Muscle layer of colon (tissue), 2 donors: ENCODE results near the gene MRC2.
"Not testable (repeated sequence)": the region's sequence is repeated elsewhere in the genome, so short reads cannot be mapped to it uniquely, and the experiment has no call there.

Source experiments
- H3K27ac ChIP-seq: one replicate; pipeline ENCODE4 v1.7.0; 2013; ENCODE audit warnings: low read depth, mild to moderate bottlenecking, low read length, moderate library complexity
- H3K27me3 ChIP-seq, 2 donors: one replicate each; pipeline ENCODE4 v1.7.0; 2013; ENCODE audit warnings: low read length in 2 of 2, mild to moderate bottlenecking in 2 of 2; ENCODE audit not compliant: insufficient read depth in 2 of 2, control insufficient read depth in 1 of 2
- H3K36me3 ChIP-seq: one replicate; pipeline ENCODE4 v1.7.0; 2013; ENCODE audit warnings: mild to moderate bottlenecking, low read length; ENCODE audit not compliant: insufficient read depth
- H3K4me1 ChIP-seq: one replicate; pipeline ENCODE4 v1.7.0; 2013; ENCODE audit warnings: mild to moderate bottlenecking, low read length; ENCODE audit not compliant: insufficient read depth
- H3K4me3 ChIP-seq, 2 donors: one replicate each; pipeline ENCODE4 v1.7.0; 2013; ENCODE audit warnings: low read length in 2 of 2, low read depth in 1 of 2, mild to moderate bottlenecking in 1 of 2, moderate library complexity in 1 of 2
- H3K9ac ChIP-seq: one replicate; pipeline ENCODE4 v1.7.0; 2013; ENCODE audit warnings: low read length
- H3K9me3 ChIP-seq: one replicate; pipeline ENCODE4 v1.7.0; 2013; ENCODE audit warnings: mild to moderate bottlenecking, low read length
- donor health status: abdominal sarcoma.
- donor health status: Adenocarcinoma of cecum.

The MRC2 gene, protein sequence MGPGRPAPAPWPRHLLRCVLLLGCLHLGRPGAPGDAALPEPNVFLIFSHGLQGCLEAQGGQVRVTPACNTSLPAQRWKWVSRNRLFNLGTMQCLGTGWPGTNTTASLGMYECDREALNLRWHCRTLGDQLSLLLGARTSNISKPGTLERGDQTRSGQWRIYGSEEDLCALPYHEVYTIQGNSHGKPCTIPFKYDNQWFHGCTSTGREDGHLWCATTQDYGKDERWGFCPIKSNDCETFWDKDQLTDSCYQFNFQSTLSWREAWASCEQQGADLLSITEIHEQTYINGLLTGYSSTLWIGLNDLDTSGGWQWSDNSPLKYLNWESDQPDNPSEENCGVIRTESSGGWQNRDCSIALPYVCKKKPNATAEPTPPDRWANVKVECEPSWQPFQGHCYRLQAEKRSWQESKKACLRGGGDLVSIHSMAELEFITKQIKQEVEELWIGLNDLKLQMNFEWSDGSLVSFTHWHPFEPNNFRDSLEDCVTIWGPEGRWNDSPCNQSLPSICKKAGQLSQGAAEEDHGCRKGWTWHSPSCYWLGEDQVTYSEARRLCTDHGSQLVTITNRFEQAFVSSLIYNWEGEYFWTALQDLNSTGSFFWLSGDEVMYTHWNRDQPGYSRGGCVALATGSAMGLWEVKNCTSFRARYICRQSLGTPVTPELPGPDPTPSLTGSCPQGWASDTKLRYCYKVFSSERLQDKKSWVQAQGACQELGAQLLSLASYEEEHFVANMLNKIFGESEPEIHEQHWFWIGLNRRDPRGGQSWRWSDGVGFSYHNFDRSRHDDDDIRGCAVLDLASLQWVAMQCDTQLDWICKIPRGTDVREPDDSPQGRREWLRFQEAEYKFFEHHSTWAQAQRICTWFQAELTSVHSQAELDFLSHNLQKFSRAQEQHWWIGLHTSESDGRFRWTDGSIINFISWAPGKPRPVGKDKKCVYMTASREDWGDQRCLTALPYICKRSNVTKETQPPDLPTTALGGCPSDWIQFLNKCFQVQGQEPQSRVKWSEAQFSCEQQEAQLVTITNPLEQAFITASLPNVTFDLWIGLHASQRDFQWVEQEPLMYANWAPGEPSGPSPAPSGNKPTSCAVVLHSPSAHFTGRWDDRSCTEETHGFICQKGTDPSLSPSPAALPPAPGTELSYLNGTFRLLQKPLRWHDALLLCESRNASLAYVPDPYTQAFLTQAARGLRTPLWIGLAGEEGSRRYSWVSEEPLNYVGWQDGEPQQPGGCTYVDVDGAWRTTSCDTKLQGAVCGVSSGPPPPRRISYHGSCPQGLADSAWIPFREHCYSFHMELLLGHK (N-terminal part only)

DNA sequence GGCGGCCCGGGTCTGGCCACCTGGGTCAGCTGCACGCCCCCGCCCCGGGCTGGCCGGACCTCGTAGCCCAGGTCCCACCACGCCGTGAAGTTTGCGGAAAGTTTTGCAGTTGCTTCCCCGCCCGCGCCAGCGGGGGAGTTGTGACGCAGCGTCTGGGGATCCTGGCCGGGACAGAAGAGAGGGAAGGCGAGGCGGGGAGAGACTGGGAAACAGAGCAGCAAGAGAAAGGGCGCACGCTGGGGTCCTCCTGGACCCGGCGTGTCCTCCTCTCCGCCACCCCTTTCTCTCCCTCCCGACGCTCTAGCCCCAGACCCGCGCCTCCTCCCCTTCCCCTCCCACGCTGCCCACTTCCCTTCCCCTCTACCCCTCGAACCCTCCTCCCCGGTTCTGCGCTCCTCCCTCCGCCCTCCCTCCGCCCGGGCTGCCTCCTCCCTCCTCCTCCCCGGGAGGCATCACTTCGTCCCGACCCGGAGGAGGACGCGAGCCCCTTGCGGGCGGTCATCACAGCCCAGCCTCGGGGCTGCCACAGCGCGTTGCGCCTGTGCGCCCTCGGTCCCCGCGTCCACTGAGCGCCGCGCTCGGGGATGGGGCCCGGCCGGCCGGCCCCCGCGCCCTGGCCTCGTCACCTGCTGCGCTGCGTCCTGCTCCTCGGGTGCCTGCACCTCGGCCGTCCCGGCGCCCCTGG, at the start of gene MRC2:
TSS of gene MRC2 (plus strand) at position 452 of the 685 bp plus-strand sequence. CDS start at position 585, 133 bp downstream.
- no peaks in the 10 kb centered on the region for H3K9me3 ChIP-seq
- peak within 1 kb of the TSS; percentile 34 to 50 for H3K4me3 ChIP-seq
- H3K9ac ChIP-seq: no peak within 1 kb of the TSS
- peaks cover 0 to 32% of the 10 kb centered on the region in 2 donors for H3K27me3 ChIP-seq
- H3K36me3 ChIP-seq: no peaks in the 10 kb centered on the region
- H3K4me1 ChIP-seq: peaks cover 16% of the 10 kb centered on the region
- H3K27ac ChIP-seq: peak within 1 kb of the TSS; percentile 76

DNA sequence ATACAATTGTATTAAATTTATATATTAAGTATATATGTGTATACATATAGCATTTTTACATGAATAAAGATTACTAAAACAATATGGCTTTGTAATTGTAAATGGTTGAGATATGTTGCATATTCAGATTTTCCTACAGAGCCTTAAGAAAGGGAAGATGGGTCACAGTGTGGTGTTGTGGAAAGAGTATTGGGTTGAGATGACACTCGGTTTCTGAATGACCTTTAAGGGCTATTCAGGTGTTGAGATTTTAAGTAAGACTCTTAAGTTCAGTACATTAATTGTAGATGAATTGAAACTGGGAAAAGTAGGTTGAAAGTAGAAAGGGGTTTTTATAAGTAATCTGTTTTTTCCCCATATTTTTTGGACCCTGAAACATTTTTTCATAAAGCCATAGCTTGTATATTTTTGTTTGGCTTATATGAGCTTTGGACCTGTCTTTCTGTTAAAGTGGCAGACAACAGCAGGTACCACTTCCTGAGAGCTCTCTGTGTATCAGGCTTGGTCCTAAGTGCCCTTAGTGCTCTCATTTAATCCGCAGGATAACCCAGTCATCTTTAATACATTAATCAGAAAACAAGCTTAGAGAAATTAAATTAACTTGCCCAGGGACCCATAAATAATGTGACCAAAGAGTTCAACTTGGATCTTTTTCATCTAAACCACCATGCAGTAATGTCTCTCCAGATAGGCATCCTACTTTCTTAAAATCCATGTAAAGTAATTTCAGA, 48.5 kb upstream of the MRC2 start:
- no peaks in the 10 kb centered on the region for H3K27me3 ChIP-seq
- H3K27ac ChIP-seq: no peak overlapping the region
- H3K36me3 ChIP-seq: peaks cover 29% of the 10 kb centered on the region
- H3K4me1 ChIP-seq: no peaks in the 10 kb centered on the region
- H3K9me3 ChIP-seq: no peaks in the 10 kb centered on the region
- H3K9ac ChIP-seq: no peak overlapping the region
- H3K4me3 ChIP-seq: no peak overlapping the region

DNA sequence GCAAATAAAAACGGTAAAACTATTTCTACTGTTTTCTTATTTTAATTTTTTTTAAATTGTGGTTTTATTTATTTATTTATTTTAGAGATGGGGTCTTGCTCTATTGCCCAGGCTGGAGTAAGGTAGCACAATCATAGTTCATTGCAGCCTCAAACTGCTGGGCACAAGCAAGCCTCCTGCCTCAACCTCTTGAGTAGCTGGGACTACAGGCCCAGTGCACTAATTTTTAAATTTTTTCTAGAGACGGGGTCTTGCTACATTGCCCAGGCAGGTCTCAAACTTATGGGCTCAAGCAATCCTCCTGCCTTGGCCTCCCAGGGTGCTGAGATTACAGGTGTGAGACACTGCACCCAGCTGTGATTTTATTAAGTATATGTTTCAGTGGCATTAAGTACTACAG, 46.5 kb upstream of the MRC2 start:
- no peaks in the 10 kb centered on the region for H3K9me3 ChIP-seq

DNA sequence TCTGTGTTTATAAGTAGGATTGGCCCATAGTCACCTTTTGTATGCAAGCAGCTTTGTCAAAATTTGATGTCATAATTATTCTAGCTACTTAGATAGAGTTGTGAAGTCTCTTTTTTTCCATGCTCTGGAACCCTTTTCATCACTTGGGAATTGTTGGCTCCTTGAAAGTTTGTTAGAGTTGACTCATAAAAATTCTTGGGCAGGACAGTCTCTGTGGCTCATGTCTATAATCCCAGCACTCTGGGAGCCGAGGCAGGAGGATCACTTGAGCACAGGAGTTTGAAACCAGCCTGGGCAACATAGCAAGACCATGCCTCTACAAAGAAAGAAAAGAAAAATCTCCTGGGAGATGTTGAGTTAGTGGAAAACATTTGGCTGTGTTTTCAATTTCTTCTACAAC, 45.7 kb upstream of the MRC2 start:
- Histone ChIP-seq H3K4me3 (no peak overlapping the region), H3K9ac (no peak overlapping the region), H3K9me3 (no peaks in the 10 kb centered on the region), H3K36me3 (peaks cover 13% of the 10 kb centered on the region), H3K27ac (no peak overlapping the region), H3K4me1 (no peaks in the 10 kb centered on the region), H3K27me3 (no peaks in the 10 kb centered on the region)

More for the DNA sequence above, 46.5 kb upstream of the MRC2 start:
- no peak overlapping the region for H3K9ac ChIP-seq
- no peak overlapping the region for H3K4me3 ChIP-seq
- H3K4me1 ChIP-seq: no peaks in the 10 kb centered on the region
- H3K36me3 ChIP-seq: peaks cover 15% of the 10 kb centered on the region
- H3K27ac ChIP-seq: no peak overlapping the region
- H3K27me3 ChIP-seq: no peaks in the 10 kb centered on the region

DNA sequence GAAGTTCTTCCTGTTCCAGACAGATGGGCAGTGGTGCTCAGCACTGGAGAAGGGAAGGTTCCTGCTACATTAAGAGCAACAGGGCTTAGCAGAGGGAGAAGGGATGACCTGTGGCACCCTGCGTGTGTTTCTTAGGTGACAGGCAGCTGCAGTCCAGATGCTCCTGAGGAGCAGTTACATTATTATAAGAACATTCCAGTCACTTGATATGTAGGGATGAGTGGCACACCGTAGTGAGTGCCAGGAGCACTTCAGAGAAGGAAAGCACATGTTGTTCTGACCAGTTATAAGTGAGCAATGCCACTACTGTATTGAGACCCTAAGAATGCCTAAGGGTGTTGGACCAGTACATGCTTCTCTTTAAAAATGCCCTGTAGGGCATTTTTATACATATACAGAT, 39.9 kb upstream of the MRC2 start:
- Histone ChIP-seq H3K4me1 (no peaks in the 10 kb centered on the region), H3K27me3 (no peaks in the 10 kb centered on the region), H3K36me3 (peaks cover 24% of the 10 kb centered on the region), H3K9ac (no peak overlapping the region), H3K9me3 (no peaks in the 10 kb centered on the region), H3K27ac (no peak overlapping the region), H3K4me3 (no peak overlapping the region)

DNA sequence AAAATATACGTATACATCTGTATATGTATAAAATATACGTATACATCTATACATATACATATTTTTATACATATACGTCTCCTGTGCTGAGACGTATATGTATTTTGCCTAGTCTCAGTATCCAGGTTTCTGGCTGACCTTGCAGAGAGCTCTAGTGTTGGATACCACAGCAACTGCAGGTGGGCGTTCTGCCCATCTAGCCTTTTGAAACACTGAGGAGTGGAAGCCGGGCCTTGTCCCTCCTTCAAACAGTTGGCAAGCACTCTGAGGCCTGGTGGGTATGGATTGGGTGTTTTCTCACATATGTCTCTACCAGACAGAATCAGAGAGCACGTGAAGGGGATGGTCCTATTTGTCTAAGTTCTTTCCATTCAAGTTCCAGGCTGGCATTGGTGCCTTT, 39.4 kb upstream of the MRC2 start:
- H3K27ac ChIP-seq: no peak overlapping the region
- H3K9me3 ChIP-seq: no peaks in the 10 kb centered on the region
- H3K4me1 ChIP-seq: no peaks in the 10 kb centered on the region
- H3K27me3 ChIP-seq: no peaks in the 10 kb centered on the region
- no peak overlapping the region for H3K9ac ChIP-seq
- peaks cover 24% of the 10 kb centered on the region for H3K36me3 ChIP-seq
- H3K4me3 ChIP-seq: no peak overlapping the region

DNA sequence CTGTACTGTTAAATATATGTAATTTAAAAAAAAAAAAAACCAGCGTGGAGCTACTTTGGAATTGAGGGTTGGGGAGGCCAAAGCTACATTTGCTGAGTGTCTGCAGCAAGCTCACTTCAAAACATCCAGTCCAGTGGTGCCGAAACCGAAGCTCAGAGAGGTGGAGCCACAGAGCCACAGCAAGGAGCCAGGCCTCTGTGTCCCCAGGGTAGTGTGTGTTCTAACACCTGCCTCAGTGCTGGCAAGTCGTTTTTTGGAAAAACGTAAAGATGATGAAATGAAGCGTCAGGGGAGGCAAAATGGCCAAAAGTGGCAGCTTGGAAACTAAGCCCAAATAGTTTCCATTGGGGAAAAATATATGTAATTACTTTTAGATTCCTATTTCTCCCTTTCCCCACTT, 36.1 kb upstream of the MRC2 start:
- H3K9ac ChIP-seq: no peak overlapping the region
- H3K4me1 ChIP-seq: no peaks in the 10 kb centered on the region
- H3K27ac ChIP-seq: no peak overlapping the region
- H3K9me3 ChIP-seq: no peaks in the 10 kb centered on the region
- H3K36me3 ChIP-seq: peaks cover 34% of the 10 kb centered on the region
- no peaks in the 10 kb centered on the region for H3K27me3 ChIP-seq
- no peak overlapping the region for H3K4me3 ChIP-seq

DNA sequence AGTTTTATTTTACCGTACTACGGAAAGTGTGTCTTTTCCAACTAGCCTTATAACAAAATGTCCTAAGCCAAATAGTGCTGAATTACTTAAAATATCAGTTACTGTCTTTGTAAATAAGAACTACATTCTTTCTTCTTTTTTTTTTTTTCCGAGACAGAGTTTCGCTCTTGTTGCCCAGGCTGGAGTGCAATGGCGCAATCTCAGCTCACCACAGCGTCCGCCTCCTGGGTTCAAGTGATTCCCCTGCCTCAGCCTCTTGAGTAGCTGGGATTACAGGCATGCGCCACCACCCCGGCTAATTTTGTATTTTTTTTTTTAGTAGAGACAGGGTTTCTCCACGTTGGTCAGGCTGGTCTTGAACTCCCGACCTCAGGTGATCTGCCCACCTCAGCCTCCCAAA, 35.6 kb upstream of the MRC2 start:
- not testable (repeated sequence) for H3K9me3 ChIP-seq, H3K27ac ChIP-seq, H3K9ac ChIP-seq, H3K27me3 ChIP-seq, H3K4me3 ChIP-seq, H3K4me1 ChIP-seq
- H3K36me3 ChIP-seq: peaks cover 38% of the 10 kb centered on the region

DNA sequence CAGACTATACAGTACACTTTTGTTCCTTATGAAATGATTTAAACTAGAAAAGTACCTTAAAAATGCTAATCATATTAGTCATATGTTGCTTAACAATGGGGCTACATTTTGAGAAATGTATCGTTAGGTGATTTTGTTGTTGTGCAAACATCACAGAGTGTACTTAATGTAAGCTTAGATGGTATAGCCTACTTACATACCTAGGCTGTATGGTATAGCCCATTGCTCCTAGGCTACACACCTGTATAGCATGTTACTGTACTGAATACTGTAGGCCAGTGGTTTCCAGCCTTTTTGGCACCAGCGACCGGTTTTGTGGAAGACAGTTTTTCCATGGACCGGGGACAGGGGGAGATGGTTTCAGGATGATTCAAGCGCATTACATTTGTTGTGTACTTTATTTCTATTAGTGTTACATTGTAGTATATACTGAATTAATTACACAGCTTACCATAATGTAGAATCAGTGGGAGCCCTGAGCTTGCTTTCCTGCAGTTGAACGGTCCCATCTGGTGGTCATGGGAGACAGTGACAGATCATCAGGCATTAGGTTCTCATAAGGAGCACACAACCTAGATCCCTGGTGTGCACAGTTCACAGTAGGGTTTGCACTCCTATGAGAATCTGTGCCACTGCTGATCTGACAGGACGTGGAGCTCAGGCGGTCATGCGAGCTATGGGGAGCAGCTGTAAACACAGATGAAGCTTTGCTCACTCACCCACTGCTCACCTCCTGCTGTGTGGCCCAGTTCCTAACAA, 35.0 kb upstream of the MRC2 start:
- H3K4me3 ChIP-seq: no peak overlapping the region
- no peak overlapping the region for H3K9ac ChIP-seq
- H3K36me3 ChIP-seq: peaks cover 38% of the 10 kb centered on the region
- H3K27ac ChIP-seq: no peak overlapping the region
- no peaks in the 10 kb centered on the region for H3K27me3 ChIP-seq
- H3K9me3 ChIP-seq: no peaks in the 10 kb centered on the region
- no peaks in the 10 kb centered on the region for H3K4me1 ChIP-seq

DNA sequence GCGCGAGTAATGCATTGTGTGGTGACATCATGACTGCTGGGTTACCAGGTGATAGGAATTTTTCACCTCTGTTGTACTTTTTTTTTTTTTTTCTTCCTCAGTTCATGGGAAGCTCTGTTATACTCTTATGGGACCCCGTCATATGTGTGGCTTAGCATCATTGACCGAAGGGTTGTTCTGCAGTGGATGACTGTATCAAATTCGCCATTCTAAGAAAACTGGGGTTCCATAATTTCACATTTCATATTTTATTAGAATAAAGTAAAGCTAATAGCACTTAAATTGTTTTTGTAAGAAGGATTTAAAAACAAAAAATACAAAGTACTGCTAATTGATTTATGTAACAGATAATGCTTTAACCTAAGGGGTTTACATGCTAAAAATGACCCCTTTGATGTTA, 32.0 kb upstream of the MRC2 start:
- no peak overlapping the region for H3K9ac ChIP-seq
- no peak overlapping the region for H3K27ac ChIP-seq
- no peaks in the 10 kb centered on the region for H3K9me3 ChIP-seq
- H3K27me3 ChIP-seq: no peaks in the 10 kb centered on the region
- peaks cover 43% of the 10 kb centered on the region for H3K36me3 ChIP-seq
- no peaks in the 10 kb centered on the region for H3K4me1 ChIP-seq
- no peak overlapping the region for H3K4me3 ChIP-seq
